Progenitor cell of endocrine pancreas (in vitro differentiated cells): Measurements from ENCODE around the gene SHISA2. TPM values are rescaled to one million over a fixed set of nuclear protein-coding genes. Genes with fewer than 3 reads are reported as not detected.

Source experiments
- DNase-seq: peaks from one replicate; pipeline ENCODE4 v3.0.0; 2021; ENCODE audit warnings: low spot score; ENCODE audit not compliant: unreplicated experiment
- H3K27ac Mint-ChIP-seq: 2 replicates; pipeline ENCODE4 v1.8.0; 2021; ENCODE audit warnings: mild to moderate bottlenecking, moderate library complexity, mixed read lengths
- H3K27me3 Mint-ChIP-seq: 2 replicates; pipeline ENCODE4 v1.8.0; 2021; ENCODE audit warnings: mixed read lengths
- H3K36me3 Mint-ChIP-seq: 2 replicates; pipeline ENCODE4 v1.8.0; 2022; ENCODE audit warnings: mixed read lengths; ENCODE audit not compliant: insufficient read depth
- H3K4me1 Mint-ChIP-seq: 2 replicates; pipeline ENCODE4 v1.8.0; 2021; ENCODE audit warnings: low read depth, mixed read lengths
- H3K4me3 Mint-ChIP-seq: 2 replicates; pipeline ENCODE4 v1.8.0; 2021; ENCODE audit warnings: low read depth, mild to moderate bottlenecking, moderate library complexity, mixed read lengths
- H3K9me3 Mint-ChIP-seq: 2 replicates; pipeline ENCODE4 v1.8.0; 2021; ENCODE audit warnings: low read depth, mixed read lengths
- total RNA-seq: library from RNA; stranded (reverse); gene quantifications from 2 replicates; pipeline ENCODE4 v1.2.1, GENCODE V29; 2021
- TF ChIP-seq, protein P1 (sequence below): fragments of 200-600 bp; sonication (generic); IDR thresholded peaks from one replicate; pipeline ENCODE4 v1.5.0; 2021; ENCODE audit warnings: antibody characterized with exemption, mild to moderate bottlenecking; ENCODE audit not compliant: unreplicated experiment

SHISA2 gene
- total RNA-seq, 1 donor from 2014 or later, result 15.2 TPM

DNA sequence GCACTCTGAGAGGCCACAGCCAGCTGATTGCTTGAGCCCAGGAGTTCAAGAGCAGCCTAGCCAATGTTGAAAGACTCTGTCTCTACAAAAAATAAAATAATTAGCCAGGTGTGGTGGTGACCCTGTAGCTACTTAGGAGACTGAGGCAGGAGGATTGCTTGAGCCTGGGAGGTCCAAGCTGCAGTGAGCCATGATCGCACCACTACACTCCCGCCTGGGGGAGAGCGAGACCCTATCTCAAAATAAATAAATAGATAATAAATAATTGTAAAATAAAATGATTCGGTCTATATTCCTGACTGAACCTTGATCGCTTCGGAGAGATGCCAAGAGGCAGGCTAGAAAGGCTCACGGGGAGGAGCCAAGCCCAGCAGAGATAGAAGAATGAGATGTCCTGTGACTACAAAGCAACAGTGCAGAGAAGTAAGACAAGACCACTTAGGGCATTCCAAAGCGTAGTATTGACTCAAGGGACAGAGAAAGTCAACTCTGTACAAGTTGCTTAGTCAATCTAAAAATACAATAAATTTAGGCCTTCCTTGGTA, 12.8 kb downstream of the SHISA2 start:
- Mint-ChIP-seq H3K27me3 (peaks cover 1% of the 10 kb centered on the region), H3K4me1 (no peaks in the 10 kb centered on the region)

DNA sequence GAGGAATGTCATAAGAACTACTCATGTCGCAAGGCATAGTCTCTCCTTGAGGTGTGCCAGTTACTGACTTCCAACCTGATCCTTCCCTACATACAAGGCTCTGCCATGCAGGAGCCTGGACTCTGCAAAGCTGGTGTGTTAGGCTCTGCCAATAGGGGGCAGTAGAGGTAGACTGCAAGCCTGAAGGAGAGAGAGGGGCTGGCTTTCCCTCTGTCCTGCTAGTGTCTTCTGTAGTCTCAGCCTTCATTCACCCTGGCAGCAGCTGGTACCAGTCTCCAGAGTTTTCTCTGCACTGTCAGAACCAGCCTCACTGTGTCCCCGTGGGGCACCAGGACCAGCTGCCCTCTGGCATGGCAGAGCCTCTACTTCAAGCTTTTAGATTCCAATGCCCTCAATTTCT, 14.5 kb downstream of the SHISA2 start:
- TF ChIP-seq, protein P1, sequence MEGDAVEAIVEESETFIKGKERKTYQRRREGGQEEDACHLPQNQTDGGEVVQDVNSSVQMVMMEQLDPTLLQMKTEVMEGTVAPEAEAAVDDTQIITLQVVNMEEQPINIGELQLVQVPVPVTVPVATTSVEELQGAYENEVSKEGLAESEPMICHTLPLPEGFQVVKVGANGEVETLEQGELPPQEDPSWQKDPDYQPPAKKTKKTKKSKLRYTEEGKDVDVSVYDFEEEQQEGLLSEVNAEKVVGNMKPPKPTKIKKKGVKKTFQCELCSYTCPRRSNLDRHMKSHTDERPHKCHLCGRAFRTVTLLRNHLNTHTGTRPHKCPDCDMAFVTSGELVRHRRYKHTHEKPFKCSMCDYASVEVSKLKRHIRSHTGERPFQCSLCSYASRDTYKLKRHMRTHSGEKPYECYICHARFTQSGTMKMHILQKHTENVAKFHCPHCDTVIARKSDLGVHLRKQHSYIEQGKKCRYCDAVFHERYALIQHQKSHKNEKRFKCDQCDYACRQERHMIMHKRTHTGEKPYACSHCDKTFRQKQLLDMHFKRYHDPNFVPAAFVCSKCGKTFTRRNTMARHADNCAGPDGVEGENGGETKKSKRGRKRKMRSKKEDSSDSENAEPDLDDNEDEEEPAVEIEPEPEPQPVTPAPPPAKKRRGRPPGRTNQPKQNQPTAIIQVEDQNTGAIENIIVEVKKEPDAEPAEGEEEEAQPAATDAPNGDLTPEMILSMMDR, result peak; percentile 55
- peaks cover 9% of the 10 kb centered on the region for H3K27me3 Mint-ChIP-seq
- H3K27ac Mint-ChIP-seq, result no peak overlapping the region
- no peaks in the 10 kb centered on the region for H3K4me1 Mint-ChIP-seq
- H3K36me3 Mint-ChIP-seq, result peaks cover 2% of the 10 kb centered on the region
- H3K4me3 Mint-ChIP-seq, result no peak overlapping the region
- H3K9me3 Mint-ChIP-seq, result peaks cover 4% of the 10 kb centered on the region
- no peak for DNase-seq

More for the DNA sequence above, 12.8 kb downstream of the SHISA2 start:
- Mint-ChIP-seq H3K36me3 (peaks cover 2% of the 10 kb centered on the region), H3K27ac (no peak overlapping the region), H3K4me3 (no peak overlapping the region), H3K9me3 (peaks cover 4% of the 10 kb centered on the region)
- DNase-seq, result no peak
- TF ChIP-seq, protein P1, result no peak

DNA sequence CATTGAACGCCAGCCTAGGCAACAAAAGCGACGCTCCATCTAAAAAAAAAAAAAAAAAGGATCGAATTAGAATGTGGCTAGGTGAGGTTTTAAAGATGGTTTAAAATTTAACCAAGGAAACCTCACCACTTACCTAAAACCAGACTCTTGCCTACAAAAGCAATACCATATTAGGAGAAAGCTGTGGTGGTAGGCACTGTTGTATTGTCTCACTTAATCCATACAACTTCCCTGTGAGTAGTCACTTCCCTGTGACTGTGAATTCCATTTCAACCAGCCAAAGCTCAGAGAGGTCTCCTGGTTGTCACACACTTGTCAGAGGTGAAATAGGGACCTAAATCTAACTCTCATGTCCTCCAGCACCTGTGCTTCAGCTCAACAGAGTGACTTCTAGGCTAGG, 15.4 kb downstream of the SHISA2 start:
- H3K9me3 Mint-ChIP-seq, result peaks cover 4% of the 10 kb centered on the region

DNA sequence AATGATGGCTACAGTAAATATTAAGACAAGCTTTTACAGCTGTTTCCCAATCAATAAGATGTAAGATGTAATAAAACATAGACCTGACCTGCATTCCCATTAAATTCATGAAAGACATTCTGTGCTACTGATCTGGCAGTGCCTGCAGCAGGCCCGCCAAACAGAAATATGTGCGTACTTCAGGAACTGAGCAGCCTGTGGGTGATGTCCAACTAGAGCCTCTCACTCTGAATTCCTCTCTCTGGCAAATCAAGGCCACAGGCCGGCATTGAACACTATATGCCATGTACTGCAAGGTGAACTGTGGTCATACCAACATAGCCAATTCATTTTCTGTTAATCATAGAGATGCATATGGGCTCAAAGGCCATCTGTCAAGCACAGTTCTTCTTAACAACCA, 17.8 kb downstream of the SHISA2 start:
- TF ChIP-seq, protein P1, result no peak
- peaks cover 13% of the 10 kb centered on the region for H3K27me3 Mint-ChIP-seq

More for the DNA sequence above, 15.4 kb downstream of the SHISA2 start:
- no peak overlapping the region for H3K4me3 Mint-ChIP-seq
- TF ChIP-seq, protein P1, result no peak
- no peaks in the 10 kb centered on the region for H3K4me1 Mint-ChIP-seq
- H3K27ac Mint-ChIP-seq, result no peak overlapping the region
- peaks cover 2% of the 10 kb centered on the region for H3K36me3 Mint-ChIP-seq
- no peak for DNase-seq
- peaks cover 9% of the 10 kb centered on the region for H3K27me3 Mint-ChIP-seq

DNA sequence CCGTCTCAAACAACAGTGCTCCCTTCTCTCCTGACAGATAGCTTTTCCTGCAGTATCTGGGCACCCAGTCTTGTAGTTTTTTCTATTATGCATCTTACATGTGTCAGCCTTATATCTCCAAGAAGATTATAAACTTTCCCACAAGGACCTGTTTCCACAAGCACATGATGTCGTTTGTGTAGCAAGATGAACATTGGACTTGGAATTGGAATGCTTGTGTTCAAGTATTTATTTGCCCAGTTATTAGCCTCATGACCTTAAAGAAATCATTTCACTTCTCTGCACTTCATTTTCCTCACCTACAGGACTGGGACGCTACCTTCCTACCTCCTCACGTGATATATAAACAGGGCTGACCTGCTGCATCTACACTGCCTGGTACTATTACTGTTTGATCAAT, 21.5 kb downstream of the SHISA2 start:
- no peak for DNase-seq
- Mint-ChIP-seq H3K36me3 (peaks cover 1% of the 10 kb centered on the region), H3K4me1 (peaks cover 19% of the 10 kb centered on the region), H3K27me3 (peaks cover 13% of the 10 kb centered on the region), H3K4me3 (no peak overlapping the region), H3K9me3 (no peaks in the 10 kb centered on the region), H3K27ac (no peak overlapping the region)
- TF ChIP-seq, protein P1, result no peak

More for the DNA sequence above, 17.8 kb downstream of the SHISA2 start:
- Mint-ChIP-seq H3K9me3 (peaks cover 4% of the 10 kb centered on the region), H3K36me3 (peaks cover 4% of the 10 kb centered on the region), H3K27ac (no peak overlapping the region), H3K4me1 (peaks cover 6% of the 10 kb centered on the region), H3K4me3 (no peak overlapping the region)
- DNase-seq, result no peak
